Fibroblast of upper back skin (primary cell): ENCODE data around the gene COBLL1.
A peak's percentile ranks its signal among the peaks of the same experiment; 100 is the strongest.

ENCODE experiments used
- DNase-seq: peaks from one replicate; pipeline ENCODE4 v3.0.0-alpha.2; 2013

COBLL1 gene

DNA sequence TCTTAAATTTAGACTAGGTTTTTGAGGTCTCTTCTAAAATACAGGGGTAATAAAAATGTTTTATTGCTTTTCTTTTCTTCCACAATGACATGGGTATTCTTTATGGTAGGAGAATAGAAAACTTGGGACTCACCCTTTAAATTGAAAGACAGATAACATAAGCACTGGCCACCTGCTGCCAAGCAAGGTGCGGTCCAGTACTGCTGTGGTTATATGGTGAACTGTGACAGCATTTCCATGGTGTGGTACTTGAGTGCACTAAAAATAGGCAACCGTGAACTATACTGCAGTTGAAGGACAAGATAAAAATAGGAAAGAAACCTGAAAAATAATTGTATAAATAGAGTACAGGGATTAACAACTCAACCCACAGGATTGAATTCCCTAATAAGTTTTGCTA, 165.9 kb downstream of the COBLL1 start:
- DNase-seq = no peak

DNA sequence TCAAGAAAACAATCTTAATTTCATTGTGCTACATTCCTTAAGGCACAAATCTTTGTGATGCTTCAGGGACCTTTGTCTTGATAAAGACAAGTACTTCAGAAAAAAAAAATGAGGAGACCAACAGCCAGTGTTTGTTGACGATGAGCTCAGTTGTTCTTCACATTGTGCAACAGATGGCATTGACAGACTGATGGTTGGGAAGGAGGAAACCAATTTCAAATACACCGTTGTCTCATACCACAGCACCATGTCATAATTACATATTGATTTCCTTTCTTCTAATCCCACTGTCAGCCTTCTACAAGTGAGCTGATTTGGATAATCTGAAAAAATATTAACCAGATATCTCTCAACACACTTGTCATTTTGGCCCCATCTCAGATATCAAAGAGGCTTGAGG, 166.6 kb downstream of the COBLL1 start:
- DNase-seq = no peak

DNA sequence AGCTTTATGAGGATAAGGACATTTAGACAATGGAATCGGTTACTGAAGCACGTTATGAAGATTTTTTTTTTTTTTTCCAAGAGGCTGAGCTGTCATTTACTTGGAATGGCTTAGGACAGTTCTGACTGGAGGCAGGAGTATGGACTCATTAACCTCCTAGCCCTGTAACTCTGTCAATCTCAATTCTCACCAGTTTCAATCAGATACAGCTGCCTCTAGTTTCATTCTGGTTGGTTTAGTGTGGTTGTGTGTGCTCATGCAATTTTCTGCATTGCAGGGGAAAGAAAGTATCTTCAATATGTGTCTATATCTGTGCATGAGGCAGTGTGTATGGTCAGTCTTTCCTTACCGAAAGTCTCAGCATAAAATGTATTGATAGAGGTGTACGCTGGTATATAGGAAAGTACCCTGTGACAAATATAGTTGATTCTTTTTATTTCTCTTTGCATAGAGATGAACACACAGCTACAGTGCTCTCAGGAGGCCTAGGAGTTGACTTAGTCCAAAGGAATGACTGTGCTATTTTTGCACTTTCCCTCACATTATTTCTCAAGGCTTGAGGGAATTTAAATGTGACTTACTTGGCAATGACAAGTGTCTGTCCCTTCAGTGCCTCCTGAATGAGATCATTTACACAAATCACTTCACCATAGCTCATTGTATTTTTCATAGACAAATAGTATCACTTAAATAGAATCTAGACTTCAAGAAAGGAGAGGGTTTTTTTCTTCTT, 169.8 kb downstream of the COBLL1 start:
- DNase-seq = no peak

DNA sequence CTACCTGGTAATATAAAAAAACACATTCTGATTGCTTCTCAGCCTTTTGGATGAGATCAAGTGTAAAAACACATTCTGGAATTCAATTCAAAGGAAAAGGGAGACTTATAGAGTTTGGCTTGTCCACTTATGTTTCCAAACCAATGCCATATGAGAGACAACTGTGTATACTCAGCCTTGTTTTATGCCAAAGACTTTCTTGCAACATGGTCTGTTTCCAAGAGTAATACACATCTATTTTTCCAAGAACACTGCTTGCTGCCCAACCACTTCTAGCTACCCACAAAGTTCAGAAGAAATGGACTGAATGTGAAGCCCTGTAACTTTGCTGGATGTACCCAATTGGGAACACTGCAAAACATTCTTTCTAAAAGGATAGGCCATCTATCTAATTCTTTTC, 172.3 kb downstream of the COBLL1 start:
- DNase-seq = no peak

DNA sequence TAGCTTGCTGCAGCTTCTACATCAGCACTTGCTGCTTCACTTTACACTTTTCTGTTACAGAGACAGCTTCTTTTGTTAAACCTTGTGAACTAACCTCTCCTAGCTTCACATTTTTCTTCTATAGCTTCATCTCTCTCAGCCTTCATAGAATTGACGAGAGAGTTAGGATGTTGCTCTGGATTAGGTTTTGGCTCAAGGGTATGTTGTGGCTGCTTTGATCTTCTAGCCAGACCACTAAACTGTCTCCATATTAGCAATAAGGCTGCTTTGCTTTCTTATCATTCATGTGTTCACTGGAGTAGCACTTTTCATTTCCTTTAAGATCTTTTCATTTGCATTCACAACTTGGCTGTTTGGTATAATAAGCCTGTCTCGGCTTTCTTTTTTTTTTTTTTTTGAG, 174.1 kb downstream of the COBLL1 start:
- peak; percentile 12 for DNase-seq

DNA sequence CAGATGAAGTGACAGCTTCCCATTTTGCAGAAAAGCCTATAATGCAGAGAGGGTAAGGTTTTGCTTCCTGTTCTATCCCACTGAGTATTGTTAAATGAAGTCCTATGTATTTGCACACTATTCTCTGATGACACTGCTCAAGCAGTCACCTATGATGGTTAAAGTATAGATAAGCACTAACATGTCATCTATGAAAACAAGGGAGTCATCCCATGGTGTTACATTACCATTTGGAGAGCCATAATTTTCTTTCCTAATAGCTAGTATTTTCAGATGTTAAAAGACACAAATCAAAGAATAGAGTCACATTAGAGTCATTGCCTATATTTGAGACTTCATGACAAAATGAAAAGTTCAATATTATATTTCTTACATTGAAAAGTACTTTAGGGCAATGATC, 177.6 kb downstream of the COBLL1 start:
- DNase-seq = no peak

DNA sequence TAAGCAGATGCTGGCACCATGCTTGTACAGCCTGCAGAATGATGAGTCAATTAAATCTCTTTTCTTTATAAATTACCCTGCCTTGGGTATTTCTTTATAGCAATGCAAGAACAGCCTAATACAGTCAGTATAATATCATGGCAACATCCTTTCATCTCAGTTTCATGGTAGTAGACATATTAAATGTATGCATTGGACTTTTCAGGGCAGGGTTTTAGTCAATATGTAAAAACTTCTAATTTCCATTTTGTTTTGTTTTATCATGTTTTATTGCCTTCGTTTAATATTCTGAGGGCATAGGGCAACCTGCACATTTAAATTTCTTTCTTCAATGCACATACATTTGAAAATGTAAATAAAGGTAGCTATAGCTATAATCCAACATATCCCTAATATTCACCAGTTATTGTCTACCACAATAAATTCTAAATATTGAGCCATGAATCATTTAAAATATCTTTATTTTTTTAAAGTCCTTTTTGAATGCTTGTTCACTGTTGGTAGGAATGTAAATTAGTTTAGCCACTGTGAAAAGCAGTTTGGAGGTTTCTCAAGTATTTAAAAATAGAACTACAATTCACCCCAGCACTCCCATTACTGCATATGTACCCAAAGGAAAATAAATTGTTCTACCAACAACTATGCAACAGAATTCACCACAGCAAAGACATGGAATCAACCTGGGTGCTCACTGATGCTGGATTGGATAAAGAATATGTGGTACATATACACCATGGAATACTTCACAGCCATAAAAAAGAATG, 178.6 kb downstream of the COBLL1 start:
- DNase-seq = no peak

DNA sequence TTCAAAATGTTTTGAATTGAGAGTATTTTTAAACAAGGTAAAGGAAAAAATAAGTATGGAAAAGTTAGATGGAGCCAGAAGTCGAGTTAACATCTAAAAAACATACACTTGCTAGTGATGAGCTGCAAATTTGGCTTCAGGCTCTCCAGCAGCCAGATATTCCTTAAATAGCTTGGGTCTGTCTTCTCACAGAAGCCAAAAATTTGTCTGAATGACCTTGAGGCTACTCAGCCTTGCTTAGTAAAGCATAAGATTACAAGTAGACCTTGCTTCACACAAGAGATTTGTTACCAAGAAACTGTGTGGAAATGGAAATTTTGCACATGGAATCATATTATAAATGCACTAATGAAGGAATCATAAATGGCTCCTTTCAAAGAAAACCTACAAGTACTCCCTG, 179.6 kb downstream of the COBLL1 start:
- DNase-seq = no peak

DNA sequence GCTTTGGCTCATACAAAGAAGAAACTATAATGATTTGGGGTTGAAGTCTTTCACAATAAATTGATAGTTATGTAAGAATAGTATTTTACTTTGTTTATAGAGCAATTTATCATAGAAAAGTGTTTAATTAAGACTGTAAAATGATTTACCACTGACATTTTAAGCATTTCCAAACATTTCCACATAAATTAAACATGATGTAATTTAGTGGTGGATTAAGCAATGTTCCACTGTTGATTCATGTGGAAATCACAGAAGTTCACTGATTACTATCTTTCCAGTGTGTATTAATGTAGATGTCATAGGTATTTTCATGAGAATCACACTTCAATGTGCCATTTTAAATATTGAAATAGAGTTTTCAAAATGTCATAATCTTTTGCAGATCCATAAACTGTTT, 180.3 kb downstream of the COBLL1 start:
- peak; percentile 34 for DNase-seq

DNA sequence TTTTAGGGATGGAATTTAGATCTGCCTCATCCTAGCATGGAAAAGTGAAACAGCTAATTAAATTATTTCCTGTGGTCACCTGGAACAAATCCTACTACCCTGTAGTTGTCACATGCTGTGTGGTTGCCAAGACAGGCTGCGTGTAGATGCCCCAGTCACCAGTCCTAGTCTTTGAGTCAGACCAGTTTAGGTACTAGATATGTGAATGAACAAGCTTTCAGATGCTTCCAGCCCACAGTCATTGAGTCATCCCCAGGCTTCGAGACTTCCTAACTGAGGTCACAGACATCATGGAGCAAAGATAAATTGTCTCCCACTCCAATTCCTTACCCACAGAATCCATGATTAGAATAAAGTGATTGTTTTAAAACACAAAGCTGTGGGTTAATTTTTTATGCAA, 184.5 kb downstream of the COBLL1 start:
- DNase-seq = peak; percentile 84

DNA sequence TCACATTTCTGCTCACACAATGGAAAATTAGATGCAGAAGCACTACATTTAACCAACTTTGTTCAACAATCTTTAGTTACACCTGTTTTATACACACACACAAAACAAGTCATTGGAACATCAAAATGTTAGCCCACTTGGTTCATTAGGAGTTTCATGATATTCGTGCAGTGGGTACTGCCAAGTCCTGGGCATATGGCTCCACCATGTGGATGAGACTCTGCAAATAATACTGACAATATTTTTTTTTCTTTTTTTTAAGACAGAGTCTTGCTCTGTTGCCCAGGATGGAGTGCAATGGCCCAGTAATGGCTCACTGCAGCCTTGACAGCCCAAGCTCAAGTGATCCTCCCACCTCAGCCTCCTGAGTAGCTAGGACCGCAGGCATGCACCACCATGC, 185.9 kb downstream of the COBLL1 start:
- peak; percentile 12 for DNase-seq

DNA sequence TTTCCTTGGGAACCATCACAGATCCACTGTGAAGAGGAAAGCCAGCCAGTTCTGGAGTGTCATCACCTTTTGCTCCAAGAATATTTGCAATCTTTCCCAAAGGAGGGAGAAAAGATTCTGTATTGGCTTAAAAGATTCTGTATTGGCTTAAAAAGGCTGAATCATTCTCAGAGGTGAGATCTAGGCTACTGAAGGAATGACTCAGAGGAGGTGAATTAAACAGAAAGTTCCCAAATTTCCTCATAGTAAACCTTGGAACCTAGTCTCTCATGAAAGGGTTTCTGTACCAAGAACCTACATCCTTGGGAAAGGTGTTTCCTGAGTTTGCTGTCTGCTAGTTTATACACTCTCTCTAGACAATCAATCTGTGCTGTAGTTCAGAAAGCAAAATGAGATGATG, 186.3 kb downstream of the COBLL1 start:
- DNase-seq = peak; percentile 27

DNA sequence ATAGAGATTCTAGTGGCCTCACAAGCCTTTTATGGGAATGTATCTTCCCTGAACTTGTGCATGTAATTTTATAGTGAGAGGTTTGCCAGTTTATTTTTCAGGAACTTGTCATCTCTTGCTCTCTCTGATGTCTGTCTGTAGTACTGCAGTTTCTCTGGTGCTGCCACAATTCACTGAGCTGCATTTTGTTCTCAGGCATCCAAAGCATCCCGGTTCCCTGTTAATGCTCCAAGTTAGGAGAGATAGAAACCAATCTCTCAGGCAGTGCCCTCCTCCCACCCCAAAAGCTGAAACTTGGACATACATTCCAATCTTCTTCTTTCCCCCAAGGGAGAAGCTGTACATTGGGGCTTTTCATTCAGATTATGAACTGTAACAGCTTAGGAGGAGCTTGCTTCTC, 190.3 kb downstream of the COBLL1 start:
- DNase-seq = peak; percentile 12

DNA sequence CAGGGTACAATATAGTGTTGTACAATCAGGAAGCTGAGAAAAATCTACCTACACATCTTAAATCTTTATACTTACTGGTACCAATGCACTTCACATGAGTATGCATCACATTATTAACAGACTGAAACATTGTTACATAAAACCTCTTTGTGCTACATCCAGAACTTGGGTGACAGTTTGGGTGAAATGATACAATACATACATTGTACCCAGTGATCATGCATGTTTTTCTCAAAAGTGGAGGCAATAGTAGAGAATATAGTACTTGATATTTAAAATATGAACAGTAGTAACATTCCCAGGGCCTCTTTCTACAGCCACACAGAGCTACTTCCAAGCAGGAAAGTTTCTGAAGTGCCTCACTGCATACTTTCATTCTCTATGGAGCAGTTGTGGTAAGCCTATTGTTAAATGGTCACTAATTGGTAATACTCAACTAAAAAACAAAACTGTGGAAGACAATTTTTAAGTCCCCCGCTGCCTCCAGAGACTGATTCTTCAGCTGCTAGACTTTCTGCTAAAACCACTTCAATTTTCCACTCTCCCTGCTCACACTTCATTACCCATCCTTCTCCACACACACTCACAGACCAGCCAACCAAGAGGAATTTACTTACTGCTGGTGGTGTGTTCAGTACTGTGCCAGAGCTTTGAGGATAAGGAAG, 197.5 kb downstream of the COBLL1 start:
- DNase-seq = peak; percentile 34

DNA sequence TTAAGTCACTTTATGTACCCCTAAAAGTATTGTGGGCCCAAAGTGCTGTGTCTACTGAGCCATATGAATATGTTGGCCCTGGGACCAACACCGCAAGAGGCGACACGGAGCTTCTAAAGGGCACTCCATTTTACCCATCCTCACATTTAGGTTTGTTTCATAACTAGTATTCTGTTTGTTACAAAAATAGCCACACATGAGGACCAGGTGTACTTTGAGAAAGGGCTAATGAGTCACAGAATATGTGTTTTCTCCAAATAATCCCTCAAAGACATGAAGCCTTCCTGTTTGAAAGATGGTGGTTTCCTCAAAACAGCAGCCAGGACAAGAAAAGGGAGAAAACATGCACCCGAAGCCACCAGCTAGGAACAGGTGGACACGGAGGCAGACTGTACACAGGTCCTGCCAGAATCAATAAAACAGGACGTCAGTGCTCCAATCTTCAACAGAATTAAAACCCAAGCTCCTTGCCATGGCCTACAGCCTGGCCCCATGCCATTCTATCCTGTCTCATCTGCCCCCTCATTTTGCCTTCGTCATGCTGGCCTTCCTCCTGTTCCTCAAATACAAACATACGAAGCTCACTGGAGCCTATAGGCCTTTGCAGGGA, 198.6 kb downstream of the COBLL1 start:
- DNase-seq = no peak

DNA sequence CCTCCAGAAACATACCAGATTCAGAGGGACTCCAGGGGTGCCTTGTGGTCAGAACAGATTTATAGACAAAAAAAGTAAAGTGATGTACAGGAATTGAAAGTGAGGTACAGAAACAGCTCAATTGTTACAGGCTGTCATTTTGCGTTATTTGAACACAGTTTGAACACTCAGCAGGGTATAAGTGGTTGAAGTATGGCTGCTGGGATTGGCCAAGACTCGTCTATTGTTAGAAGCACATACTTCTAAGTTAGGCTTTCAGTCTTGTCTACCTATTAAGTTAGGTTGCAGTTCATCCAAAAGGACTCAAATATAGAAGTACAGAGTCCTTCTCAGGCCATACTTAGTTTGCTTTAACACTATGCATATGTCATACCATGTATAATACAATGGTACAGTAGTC, 199.4 kb downstream of the COBLL1 start:
- DNase-seq = no peak
